ENCODE measurements around the gene SCG3.

The SCG3 gene

GRCh38 chr15:51677452-51677851 lies 3.9 kb upstream of the SCG3 start:
- in situ Hi-C loops (cut with HindIII; ENCODE audit: low sequenced_read_pairs), result no loop called here

- in situ Hi-C loops (cut with HindIII; ENCODE audit: low sequenced_read_pairs), result no loop called here
These were observed 3.2 kb upstream of the SCG3 start for GRCh38 chr15:51678096-51678495.

- in situ Hi-C loops (cut with HindIII; ENCODE audit: low sequenced_read_pairs), result loop anchor here (5.0 kb wide), 1 partner anchor 92 kb away; no protein-coding TSS in a partner anchor
These were observed 982 bp upstream of the SCG3 start for GRCh38 chr15:51680321-51680720.

- in situ Hi-C loops (cut with HindIII; ENCODE audit: low sequenced_read_pairs), result no loop called here
These were observed 6.3 kb downstream of the SCG3 start for GRCh38 chr15:51687565-51687964.

- in situ Hi-C loops (cut with HindIII; ENCODE audit: low sequenced_read_pairs), result no loop called here
These were observed 7.6 kb downstream of the SCG3 start for GRCh38 chr15:51688863-51689262.

- in situ Hi-C loops (cut with HindIII; ENCODE audit: low sequenced_read_pairs), result no loop called here
These were observed 10.9 kb downstream of the SCG3 start for GRCh38 chr15:51692154-51692553.

GRCh38 chr15:51696566-51696965 lies 15.3 kb downstream of the SCG3 start:
- in situ Hi-C loops (cut with HindIII; ENCODE audit: low sequenced_read_pairs), result no loop called here

GRCh38 chr15:51697163-51697562 lies 15.9 kb downstream of the SCG3 start:
- in situ Hi-C loops (cut with HindIII; ENCODE audit: low sequenced_read_pairs), result no loop called here

GRCh38 chr15:51699373-51699772 lies 18.1 kb downstream of the SCG3 start:
- in situ Hi-C loops (cut with HindIII; ENCODE audit: low sequenced_read_pairs), result no loop called here

- in situ Hi-C loops (cut with HindIII; ENCODE audit: low sequenced_read_pairs), result no loop called here
These were observed 21.4 kb downstream of the SCG3 start for GRCh38 chr15:51702710-51703109.

GRCh38 chr15:51706291-51706690 lies 25.0 kb downstream of the SCG3 start:
- in situ Hi-C loops (cut with HindIII; ENCODE audit: low sequenced_read_pairs), result no loop called here

- in situ Hi-C loops (cut with HindIII; ENCODE audit: low sequenced_read_pairs), result no loop called here
These were observed 25.8 kb downstream of the SCG3 start for GRCh38 chr15:51706926-51707608.

- in situ Hi-C loops (cut with HindIII; ENCODE audit: low sequenced_read_pairs), result no loop called here
These were observed 26.7 kb downstream of the SCG3 start for GRCh38 chr15:51708013-51708412.

- in situ Hi-C loops (cut with HindIII; ENCODE audit: low sequenced_read_pairs), result no loop called here
These were observed 27.7 kb downstream of the SCG3 start for GRCh38 chr15:51709031-51709430.

GRCh38 chr15:51714162-51714561 lies 32.9 kb downstream of the SCG3 start:
- in situ Hi-C loops (cut with HindIII; ENCODE audit: low sequenced_read_pairs), result no loop called here

- in situ Hi-C loops (cut with HindIII; ENCODE audit: low sequenced_read_pairs), result no loop called here
These were observed 33.6 kb downstream of the SCG3 start for GRCh38 chr15:51714911-51715310.

- in situ Hi-C loops (cut with HindIII; ENCODE audit: low sequenced_read_pairs), result no loop called here
These were observed 36.9 kb downstream of the SCG3 start for GRCh38 chr15:51718219-51718618.

GRCh38 chr15:51718746-51719145 lies 37.4 kb downstream of the SCG3 start:
- in situ Hi-C loops (cut with HindIII; ENCODE audit: low sequenced_read_pairs), result no loop called here

- in situ Hi-C loops (cut with HindIII; ENCODE audit: low sequenced_read_pairs), result no loop called here
These were observed 39.1 kb downstream of the SCG3 start for GRCh38 chr15:51720201-51720995.

- in situ Hi-C loops (cut with HindIII; ENCODE audit: low sequenced_read_pairs), result no loop called here
These were observed 40.1 kb downstream of the SCG3 start for GRCh38 chr15:51721199-51721960.

- in situ Hi-C loops (cut with HindIII; ENCODE audit: low sequenced_read_pairs), result no loop called here
These were observed 42.9 kb downstream of the SCG3 start for GRCh38 chr15:51724199-51724598.

- in situ Hi-C loops (cut with HindIII; ENCODE audit: low sequenced_read_pairs), result no loop called here
These were observed 43.4 kb downstream of the SCG3 start for GRCh38 chr15:51724673-51725072.

All from endothelial cell of hepatic sinusoid (primary cell).